Cortex of kidney (tissue), 1 donor: Measurements from ENCODE around the gene PLA2G15.

Experiments used
- DNase-seq: peaks from one replicate; lab custom pipeline; 2025; lab: John Stamatoyannopoulos, UW

PLA2G15 gene

DNA sequence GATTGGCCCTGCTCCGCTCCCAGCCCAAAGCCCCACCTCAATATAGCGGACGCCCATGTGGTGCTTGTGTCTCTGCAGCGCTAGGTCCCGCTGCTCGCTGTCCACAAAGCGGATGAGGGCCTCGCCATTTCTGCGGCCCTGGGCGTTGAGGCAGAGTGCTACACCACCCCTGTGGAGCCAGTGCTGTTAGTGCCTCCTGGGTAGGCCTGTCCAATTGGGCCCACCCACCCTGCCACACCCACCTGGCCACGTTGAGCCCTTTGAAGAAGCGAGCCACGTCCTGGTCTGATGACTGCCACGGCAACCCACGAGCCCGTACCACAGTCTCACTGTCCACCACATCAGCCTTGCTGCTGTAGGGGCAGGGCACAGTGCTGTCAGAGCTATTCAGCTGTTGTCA, 12.8 kb upstream of the PLA2G15 start:
- DNase-seq: no peak

DNA sequence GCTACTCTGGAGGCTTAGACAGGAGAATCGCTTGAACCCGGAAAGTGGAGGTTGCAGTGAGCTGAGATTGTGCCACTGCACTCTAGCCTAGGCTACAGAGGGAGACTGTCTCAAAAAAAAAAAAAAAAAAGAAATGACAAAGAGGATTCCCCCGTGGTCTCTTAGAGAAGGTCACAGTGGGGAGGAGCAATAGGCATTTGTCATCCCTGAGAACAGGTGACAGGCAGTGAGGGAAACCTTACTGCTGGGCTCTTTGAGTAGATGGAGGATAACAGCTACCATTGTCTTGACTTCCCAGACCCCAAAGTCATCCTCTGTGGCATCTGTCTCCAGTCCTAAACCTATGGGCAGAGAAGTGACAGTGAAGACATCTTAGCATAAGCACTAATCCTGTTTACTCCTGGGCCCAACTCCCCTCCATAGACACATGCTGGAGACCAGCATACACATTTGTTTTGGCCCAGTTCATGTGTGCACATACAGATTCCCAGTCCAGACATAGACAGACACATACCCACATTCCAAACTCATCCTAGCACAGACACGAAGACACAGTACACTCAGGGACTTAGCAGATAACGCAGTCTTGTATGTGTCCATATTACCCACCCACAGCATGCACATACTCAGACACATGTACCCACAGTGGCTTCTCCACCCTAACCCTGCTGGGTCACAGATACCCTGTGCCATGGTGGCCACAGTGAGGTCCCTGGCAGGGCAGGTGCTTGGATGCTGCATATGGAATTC, 11.9 kb upstream of the PLA2G15 start:
- DNase-seq: no peak

- DNase-seq: no peak
Observed at GRCh38 chr16:68233835-68234187, 11.4 kb upstream of the PLA2G15 start.

DNA sequence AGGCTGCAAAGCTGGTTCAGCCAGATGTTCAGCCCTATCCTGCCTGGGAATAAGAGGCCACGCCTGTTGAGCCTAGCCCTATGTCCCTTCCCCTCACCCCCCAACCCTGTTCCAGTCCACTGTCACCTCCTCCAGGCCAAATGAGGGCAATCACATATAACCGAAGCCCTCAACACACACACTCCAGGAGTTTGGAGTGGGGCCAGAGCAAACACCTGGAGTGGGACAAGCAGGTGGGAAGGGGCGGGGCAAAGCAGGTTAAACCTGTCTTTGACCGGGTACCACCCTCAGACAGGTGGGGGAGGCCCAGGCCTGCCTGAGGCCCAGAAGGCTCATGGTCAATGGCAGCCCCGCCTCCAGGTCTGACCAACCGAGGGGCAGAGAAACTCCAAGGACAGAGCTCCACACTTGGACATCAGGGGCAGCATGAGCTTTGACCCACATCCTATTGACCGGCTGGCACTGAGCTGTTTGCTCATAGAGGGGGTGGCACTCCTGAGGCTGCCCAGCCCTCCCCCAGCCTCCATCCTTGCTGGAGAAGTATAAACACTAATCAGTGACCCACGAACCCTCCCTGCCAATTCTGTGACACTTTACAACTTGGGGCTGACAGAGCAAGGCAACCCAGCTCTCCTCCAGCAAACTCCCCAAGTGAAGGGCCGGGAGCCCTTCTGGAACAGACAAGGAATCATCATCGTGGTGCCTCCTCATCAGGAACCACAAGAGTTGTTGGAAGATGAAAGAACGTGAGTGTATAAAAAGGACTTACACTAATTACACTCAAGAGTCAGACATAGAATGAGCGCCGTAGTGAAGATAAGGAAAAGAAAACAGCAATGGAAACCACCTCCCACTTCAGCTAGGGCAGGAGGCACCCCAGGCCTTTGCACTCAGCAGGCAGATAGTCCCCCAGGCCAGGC, 10.7 kb upstream of the PLA2G15 start:
- no peak for DNase-seq

DNA sequence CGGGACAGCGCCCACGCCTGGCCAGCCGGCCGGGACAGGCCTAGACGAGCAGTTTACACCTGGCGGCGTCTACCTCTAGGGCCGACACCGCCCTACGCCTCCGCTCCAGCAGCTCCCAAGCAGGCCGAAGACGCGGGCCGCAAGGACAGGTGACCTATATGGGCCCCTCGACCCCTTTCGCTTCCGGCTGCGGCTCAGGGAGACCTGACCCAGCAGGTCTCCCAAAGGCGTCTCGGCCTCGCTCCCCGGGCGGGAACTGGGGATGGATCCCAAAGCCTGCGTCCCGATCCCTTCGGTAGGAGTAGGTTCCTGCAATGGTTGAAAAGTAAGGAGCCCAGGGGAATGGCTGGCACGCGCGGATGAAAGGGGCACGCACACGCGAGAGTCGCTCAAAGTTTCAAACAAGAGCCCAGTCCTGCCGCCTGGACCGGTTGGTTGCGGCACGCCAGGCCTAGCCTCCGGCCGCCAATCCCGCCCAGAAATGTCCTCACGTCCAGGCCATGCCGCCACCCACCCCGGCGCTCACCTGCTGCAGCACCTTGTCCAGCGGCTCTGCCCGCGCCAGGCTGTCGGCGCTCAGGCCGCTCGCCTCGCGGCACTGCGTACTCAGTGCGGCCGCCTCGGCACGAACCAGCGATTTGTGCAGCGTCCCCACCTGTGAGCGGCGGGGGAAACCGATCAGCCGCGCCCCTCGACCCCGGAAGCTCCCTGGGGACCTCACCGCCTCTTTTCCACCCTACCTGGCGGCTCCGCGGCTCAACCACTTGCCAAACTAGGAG, 9.9 kb upstream of the PLA2G15 start:
- DNase-seq: no peak

DNA sequence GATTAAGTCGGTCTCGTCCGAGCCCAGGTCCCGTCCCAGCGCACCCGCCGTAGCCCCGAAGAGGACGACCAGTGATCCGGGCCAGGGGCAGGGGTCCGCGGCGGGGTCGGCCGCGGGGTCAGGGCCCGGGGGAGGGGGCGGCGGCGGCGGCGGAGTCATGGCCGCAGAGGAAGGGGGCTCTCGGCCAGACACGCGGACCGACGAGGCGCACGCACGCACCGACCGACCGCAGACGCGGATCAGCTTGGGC, 9.4 kb upstream of the PLA2G15 start, which contains the start of gene ESRP2:
TSS of gene ESRP2 (minus strand) at position 241 of the 250 bp plus-strand sequence. CDS start at position 159, 82 bp downstream.
- no peak for DNase-seq

DNA sequence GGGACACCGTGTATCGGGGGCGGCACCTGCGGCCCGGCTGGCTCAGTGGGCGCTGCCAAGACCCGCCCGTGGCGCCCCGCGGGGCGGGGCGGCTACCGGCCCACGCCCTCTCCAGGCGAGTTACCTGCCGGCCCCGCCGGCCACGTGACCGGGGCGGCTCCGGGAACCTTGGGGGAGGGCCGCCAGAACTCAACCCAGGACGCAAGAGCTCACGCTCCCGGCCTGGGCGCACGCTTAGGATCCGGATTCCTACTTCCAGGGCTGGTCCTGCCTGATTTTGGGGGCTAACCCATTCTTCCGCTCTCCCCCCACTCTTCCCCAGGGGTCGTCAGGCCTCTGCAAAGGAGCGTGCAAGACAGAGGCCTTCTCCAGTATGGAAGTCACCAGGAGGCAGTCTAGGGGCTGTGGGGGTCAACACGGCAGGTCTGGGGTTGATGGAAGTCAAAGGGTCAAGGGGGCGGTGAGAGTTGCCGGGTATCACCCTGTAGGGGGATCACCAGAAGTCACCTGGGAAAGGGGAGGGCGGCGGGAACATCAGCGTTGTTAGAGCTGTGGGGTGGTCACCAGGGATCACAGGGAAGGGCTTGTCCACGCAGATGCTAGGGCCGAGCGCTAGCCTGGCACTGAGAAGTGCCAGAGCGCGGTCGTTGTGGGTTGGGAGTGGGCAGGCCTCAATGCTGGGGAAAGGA, 8.9 kb upstream of the PLA2G15 start:
- no peak for DNase-seq

DNA sequence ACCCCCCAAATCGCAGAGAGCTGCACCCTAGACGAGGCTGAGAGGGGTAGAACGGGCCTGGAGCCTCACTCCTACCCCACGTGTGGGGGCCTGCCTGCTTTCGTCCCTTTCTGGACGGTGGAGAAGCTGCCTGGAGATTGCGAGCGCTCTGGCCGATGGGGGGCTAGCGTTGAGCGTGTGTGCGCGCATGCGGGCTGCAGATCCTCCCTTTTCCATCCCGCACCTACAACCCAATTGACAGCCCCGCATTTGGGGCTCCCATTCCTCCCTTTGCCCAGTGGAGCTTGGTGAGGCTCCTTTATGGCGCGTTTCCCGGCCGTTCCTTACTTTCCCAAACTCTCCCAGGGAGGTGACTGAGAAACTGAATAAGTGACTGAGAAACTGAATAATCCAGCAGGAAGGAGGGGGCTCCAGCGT, 8.3 kb upstream of the PLA2G15 start:
- no peak for DNase-seq

- peak; percentile 91 for DNase-seq
Observed at GRCh38 chr16:68237243-68238028, 7.7 kb upstream of the PLA2G15 start.

DNA sequence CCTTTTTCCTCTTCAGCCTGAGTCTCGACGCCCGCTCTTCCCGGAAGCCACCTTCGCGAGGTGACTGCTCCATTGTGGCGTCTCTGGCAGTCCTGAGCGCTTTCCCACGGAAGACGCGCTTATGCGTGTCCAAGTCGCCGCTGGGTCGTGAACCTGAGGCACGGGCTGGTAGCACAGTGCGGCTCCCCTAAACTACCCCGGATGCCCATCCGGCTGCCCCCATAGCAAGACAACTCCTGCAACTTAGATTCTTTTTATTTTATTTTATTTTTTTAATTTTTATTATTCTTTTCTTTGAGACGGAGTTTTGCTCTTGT, 7.2 kb upstream of the PLA2G15 start:
- no peak for DNase-seq

DNA sequence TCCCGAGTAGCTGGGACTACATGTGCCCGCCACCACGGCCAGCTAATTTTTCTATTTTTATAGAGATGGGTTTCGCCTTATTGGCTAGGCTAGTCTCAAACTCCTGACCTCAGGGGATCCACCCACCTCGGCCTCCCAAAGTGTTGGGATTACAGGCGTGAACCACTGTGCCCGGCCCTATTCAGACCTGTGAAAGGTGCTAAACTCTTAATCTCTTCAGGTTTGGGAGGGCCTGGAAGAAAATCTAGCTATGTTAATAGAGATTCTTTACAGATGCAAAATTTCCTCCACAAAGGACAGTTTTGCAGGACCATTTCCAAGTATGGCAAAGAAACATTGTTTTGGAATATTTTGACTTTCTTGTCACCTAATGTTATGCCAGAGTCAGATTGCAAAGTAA, 3.1 kb upstream of the PLA2G15 start:
- DNase-seq: no peak

DNA sequence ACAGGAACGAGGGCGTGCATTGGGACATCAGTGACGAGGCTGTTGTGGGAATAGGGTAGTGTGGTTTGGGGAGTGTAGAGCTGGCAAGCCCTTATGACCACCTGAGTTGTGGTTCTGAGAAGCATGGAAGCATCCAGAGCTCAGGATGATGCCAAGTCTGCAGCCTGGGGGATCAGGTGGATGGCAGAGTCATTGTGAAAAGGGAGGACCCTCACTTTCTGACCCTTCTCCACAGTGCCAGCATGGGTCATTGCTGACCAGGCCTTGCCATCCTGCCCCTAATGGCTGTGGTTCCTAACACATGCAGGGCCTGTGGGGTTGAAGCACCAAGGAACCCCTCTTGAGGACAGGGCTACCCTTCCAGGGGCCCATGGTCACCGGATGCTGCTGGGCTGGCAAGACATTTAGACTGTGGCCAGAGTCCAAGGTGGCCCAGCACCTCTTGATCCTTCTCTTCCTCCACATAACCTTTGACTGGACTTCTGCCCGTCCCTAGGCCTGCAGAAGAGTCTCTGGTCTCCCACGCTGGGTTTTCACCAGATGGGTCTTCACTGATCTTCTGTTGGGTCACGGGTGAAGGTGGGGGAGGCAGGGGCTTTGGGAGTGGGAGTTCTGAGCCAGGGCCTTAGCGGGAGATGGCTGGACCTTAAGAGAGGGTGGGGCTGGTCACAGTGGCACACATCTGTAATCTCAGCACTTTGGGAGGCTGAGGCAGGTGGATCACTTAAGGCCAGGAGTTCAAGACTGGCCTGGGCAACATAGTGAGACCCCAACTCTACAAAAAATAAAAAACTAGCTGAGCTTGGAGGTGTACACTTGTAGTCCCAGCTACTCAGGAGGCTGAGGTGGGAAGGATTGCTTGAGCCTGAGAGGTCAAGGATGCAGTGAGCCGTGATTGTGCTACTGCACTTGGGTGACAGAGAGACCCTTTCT, 2.0 kb upstream of the PLA2G15 start:
- no peak for DNase-seq

- DNase-seq: no peak
Observed at GRCh38 chr16:68244481-68244902, 681 bp upstream of the PLA2G15 start.

- no peak for DNase-seq
Observed at GRCh38 chr16:68246121-68246520, 948 bp downstream of the PLA2G15 start.

- DNase-seq: no peak
Observed at GRCh38 chr16:68246666-68247065, 1.5 kb downstream of the PLA2G15 start.

DNA sequence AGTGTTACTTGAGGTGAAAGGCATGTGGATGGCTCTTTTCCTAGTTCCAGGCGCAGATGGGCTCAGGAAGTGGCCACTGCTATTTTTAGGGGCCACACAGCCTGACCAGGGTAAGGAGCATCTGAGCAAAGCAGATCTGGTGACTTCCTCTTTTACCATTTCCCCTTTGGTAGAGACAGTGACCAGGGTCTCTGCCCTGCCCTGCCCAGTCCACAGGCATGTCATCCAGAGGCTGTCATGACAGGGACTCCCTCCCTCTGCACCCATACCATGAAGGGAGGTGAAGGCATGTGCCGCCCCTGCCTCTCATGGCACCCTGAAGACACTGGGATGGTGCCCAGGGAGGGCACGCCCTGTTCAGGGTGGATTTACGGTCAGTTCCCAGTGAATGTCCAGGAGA, 2.2 kb downstream of the PLA2G15 start:
- no peak for DNase-seq

DNA sequence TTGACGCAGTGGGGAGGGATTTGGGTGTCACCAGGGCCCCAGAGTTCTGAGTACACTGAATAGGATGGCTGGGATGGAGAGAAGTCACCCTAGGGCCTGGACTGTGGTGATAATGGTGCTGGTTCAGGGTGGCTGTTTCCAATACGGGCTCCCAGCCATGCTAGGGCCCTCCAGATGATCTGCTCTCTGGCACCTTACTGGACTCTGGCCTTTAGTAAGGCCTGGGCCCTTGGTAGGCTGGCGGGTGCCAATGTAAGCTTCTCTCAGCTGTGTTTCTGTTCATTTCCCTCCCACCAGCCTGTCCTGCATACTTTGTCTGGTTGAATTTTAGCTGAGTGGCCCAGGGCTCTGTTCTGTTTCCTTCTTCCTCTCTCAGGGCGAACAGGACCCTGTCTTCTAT, 2.8 kb downstream of the PLA2G15 start:
- DNase-seq: no peak

- no peak for DNase-seq
Observed at GRCh38 chr16:68249371-68249770, 4.2 kb downstream of the PLA2G15 start.

- DNase-seq: no peak
Observed at GRCh38 chr16:68250951-68251350, 5.8 kb downstream of the PLA2G15 start.

DNA sequence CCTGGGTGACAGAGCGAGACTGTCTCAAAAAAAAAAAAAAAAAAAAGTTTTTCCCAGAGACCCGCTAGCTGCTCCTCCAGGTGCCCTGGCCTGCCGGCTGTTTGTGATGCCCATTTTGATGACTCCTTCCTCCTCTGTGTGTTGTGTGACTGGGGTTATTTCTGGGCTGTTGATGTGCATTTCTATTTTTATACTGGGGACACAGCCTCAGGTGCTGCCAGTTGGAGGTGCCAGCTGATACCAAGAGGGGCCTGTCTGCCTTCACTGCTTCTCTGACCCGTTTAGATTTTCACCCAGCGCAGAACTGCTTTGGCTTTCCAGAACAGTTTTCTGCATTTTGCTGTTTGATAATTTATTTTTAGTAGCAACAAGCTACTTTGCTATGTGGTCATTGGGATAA, 6.7 kb downstream of the PLA2G15 start:
- no peak for DNase-seq
